HG02938 (cell line): Measurements from ENCODE around the gene AMMECR1L.
A peak's percentile ranks its signal among the peaks of the same experiment; 100 is the strongest.
"Not testable (repeated sequence)": the region's sequence is repeated elsewhere in the genome, so short reads cannot be mapped to it uniquely, and the experiment has no call there.

Experiments
- ATAC-seq: cut with Tn5 transposase; IDR thresholded peaks from one replicate; pipeline ENCODE4 v1.9.1; 2021; ENCODE audit warnings: mild to moderate bottlenecking, moderate library complexity; ENCODE audit not compliant: unreplicated experiment

AMMECR1L gene

GRCh38 chr2:127843677-127844076 lies 42.1 kb downstream of the AMMECR1L start:
- no peak for ATAC-seq

GRCh38 chr2:127841466-127842178 lies 44.1 kb downstream of the AMMECR1L start:
- ATAC-seq: no peak

DNA sequence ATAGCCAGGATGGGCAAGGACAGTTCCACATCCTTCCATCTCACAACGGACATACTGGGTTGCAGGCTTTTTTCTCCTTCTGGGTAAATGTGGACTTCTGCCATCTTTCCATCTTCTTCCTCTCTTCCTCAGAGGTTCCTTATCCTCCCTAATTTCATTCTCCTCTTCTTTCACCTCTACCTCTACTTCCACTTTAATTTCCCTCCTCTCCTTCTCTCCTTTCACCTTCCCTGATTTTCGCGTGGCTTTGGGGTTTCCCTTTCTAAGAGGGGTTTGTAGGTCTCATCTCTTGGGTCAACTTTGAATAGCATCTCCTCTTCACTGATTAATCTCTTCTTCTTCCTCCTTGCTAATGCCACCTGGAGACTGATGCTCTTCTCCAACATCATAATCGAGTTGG lies 44.9 kb downstream of the AMMECR1L start:
- ATAC-seq: no peak

DNA sequence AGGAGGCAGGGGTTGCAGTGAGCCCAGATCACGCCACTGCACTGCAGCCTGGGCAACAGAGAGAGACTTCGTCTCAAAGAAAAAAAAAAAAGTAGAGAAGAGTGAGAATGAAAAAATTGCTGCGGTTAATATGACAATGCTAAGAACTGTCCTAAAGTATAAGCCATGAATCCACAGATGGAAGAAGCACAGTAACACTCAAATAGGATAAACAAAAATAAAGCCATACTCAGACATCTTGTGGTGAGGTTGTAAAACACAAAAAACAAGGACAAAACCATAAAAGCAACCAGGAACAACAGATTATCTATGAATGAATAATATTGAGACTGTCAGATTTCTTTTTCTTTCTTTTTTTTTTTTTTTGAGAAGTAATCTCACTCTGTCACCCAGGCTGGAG lies 50.8 kb downstream of the AMMECR1L start:
- ATAC-seq: no peak

- peak; percentile 99 for ATAC-seq
Observed at GRCh38 chr2:127829845-127830246, 55.9 kb downstream of the AMMECR1L start.

- not testable (repeated sequence) for ATAC-seq
Observed at GRCh38 chr2:127826708-127827107, 59.0 kb downstream of the AMMECR1L start.

- ATAC-seq: no peak
Observed at GRCh38 chr2:127826047-127826446, 59.7 kb downstream of the AMMECR1L start.

- no peak for ATAC-seq
Observed at GRCh38 chr2:127820080-127820668, 65.6 kb downstream of the AMMECR1L start.

DNA sequence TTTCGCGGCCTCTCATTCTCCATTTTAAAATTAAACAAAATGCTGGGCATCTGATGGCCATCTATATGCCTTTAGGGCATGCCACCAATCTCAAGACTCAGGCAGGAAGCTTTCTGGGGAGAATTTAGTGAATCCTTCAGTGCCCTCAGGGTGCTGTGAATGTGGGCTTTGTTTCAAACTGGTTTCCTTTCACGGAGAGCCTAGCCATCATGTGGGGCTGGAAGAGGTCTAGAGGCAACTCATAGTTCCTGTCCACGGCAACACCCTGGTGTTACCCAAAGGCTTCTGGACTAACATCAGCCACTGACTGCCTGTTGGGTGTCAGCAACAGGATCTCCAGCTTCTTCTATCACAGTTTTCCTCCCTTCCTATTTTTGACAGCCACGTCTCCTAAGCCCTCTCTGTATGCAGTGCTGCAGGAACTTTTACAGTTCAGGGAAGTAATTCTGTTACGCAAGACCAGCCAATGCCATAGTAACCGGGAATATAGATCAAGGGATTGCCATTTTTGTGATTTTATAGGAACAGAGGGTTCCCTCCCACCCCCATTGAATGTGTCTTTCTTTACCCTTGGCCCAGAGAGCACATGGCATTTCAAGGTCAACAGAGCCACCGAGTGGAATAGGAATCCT lies 66.8 kb downstream of the AMMECR1L start:
- no peak for ATAC-seq

DNA sequence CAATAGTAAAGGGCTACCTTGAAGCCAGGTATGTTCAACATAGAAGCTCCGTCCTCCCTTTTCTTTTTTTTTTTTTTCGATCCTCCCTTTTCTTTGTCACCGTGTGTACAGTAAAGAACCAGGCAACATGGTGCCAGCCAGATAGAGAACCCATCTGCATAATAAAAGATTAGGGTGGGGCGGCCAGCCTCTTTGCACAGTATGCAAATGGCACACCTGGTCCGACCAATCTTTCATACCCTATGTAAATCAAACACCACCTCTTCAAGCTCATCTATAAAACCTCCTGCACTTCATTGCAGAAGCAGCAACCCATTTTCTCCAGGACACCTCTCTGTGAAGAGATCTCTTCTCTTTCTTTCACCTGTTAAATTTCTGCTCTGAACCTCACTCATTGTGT lies 67.5 kb downstream of the AMMECR1L start:
- ATAC-seq: no peak

- no peak for ATAC-seq
Observed at GRCh38 chr2:127814677-127815076, 71.1 kb downstream of the AMMECR1L start.

GRCh38 chr2:127812441-127812840 lies 73.3 kb downstream of the AMMECR1L start:
- not testable (repeated sequence) for ATAC-seq
